NCI-H1930 (cell line): ENCODE measurements around the gene SEL1L.
"Not testable (repeated sequence)": the region's sequence is repeated elsewhere in the genome, so short reads cannot be mapped to it uniquely, and the experiment has no call there.

ENCODE experiments used
- DNase-seq, 2 experiments: peaks; one replicate each; lab custom pipeline; 2025; lab: John Stamatoyannopoulos, UW

The SEL1L gene

DNA sequence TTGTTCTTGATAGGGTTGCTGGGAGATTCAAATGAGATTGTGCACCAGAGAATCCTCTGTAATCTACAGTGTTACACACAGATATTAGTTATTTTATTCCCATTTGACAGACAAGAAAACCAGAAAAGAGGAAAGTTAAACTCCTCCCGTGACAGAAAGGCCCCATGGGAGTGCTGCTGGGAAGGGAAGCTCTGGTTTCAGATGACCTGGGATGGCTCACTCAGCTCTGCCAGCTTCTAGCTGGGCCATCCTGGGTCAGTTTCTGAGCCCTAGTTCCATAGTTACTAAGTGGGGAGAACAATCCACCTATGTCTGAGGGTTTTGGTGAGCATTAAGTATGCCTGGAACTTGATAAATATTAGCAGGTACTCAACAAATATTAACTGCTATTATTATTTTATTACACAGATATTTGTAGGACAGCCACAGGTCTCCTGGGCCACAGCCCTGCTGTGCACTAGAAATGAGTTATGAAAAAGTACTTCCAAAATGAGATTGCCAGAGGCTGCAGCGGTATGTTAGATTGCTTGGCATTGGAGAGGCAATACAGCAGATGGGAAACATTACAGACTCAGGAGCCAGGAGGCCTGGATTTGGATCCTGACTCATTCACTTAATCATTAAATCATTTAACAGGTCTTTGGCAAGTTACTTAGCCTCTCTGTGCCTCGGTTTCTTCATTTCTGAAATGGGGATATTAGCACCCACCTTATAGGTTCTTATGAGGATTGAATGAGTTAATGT lies 86.5 kb downstream of the SEL1L start:
- DNase-seq, result no peak

DNA sequence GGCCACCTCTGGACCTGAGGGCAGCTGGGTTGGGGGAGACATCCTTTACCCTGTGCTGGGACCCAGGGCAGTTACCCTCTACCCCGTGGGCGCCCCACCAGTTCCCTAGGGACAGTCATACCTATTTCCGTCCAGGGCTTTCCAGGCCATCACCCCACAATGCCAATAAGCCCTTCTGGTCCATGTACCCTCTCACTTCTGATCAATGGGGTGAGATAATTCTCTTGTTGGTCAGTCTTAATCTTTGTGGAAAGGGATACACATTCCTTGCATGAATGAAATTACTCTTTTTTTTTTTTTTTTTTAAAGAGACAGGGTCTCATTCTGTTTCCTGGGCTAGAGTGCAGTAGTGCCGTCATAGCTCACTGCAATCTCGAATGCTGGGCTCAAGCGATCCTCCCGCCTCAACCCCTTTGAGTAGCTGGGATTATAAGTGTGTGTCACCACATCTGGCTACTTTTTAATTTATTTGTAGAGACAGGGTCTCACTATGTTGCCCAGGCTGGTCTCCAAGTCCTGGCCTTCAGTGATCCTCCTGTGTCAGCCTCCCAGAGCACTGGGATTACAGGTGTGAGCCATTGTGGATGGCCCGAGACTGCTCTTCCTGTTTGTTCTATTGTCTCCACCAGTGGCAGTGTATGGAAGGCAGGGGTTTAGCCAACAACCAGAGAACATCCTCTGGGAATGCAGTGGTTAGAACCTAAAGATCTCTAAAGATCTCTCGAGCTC lies 87.2 kb downstream of the SEL1L start:
- DNase-seq, result no peak

DNA sequence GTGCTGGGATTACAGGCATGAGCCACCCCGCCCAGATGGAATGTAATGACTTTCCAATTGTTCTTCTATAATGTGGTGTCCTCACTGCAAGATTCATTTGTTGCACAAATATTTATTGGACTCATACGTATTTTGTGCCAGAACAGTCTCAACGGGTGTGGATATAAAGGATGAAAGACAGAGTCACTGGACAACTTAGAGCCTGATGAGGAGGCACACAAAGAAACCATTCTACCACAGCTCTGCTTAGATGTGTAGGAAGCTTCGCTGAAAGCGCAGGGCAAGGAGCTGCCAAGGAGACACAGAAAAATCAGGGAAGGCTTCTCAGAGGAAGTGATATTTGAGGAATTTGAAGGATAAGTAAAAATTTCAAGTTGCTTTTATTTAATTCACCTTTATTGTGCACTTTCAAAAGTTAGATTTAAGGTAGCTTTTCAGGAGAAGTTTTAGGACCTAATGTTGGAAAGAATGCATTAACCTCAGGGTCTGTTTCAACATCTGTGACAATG lies 92.0 kb downstream of the SEL1L start:
- DNase-seq, result no peak

- no peak for DNase-seq
Measured at GRCh38 chr14:81440041-81440440, 93.6 kb downstream of the SEL1L start.

GRCh38 chr14:81437244-81437643 lies 96.4 kb downstream of the SEL1L start:
- DNase-seq, result no peak

- peak; percentile 55 to 87 for DNase-seq
Measured at GRCh38 chr14:81436296-81437138, 97.1 kb downstream of the SEL1L start.

- DNase-seq, result peak; percentile 21 to 52
Measured at GRCh38 chr14:81435391-81436295, 98.0 kb downstream of the SEL1L start.

GRCh38 chr14:81435048-81435390 lies 98.6 kb downstream of the SEL1L start:
- DNase-seq, result no peak

DNA sequence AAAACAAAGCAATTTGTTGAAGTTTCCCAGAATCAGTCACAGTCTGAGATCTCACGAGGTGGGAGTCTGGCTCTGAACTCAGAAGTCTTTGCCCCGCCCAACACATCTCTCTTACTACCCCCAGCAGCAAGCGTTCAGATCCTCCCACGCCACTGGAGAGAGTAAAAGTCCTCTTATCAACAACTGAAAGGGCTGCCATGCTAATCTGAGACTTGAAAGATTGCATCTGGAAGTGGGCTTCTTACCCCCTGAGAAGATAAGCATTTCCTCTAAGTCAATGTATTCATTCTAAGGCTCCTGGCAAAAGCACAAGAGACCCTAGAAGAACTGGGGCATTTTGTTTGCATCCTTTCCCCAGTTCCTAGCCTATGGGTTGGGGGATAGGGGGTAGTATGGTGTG lies 99.4 kb downstream of the SEL1L start:
- no peak for DNase-seq

GRCh38 chr14:81433378-81433777 lies 100.3 kb downstream of the SEL1L start:
- no peak for DNase-seq

DNA sequence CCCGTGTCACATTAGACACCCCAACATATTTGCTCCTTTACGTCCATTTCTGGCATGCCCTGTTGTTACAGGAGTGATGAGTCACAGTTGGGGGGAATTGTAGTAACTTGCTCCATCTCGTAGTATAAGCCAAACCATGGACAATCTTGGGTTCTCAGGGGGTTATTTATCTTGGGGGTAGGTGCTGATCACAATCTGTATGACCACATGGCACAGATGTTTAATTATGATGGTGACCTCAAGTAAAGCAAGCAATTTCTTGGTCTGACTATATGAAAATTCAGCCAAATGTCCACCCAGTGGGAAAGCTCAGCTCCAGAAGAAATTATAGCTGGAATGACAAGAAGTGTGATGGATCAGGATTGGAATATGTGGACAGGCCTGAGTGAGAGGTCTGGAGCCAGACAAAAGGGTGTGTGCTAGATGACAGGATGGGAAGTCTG lies 101.4 kb downstream of the SEL1L start:
- DNase-seq, result no peak

DNA sequence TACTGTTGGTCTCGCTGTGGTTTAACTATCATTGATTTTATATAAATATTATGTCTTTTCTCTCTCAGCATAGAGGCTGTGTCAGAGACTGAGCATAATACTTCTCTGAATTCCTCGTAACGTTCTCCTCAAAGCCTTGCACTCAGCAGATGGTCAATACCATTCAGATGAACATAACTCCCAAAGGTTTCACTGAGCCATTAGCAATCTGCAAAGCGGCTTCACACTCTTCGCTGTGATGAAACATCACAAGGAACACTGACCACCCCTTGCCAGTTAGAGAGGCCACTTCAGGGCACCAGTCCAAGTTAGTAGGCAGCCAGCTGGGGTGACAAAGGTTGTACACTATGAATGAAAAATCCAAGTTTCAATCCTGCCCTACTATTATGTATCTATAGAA lies 103.4 kb downstream of the SEL1L start:
- no peak for DNase-seq

DNA sequence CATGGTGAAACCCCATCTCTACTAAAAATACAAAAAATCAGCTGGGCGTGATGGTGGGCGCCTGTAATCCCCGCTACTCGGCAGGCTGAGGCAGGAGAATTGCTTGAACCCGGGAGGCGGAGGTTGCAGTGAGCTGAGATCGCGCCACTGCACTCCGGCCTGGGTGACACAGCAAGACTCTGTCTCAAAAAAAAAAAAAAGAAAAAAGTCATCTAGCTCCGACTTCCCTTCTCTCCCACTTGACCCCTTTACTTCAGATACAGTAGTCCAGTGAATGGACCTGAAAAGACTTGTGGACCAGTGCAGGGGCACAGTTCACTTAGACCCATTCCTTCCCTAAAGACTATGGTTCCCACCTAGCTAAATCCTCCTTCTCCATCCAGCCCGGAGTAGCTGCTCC lies 103.9 kb downstream of the SEL1L start:
- DNase-seq, result not testable (repeated sequence)

- DNase-seq, result no peak
Measured at GRCh38 chr14:81429028-81429427, 104.6 kb downstream of the SEL1L start.

- no peak for DNase-seq
Measured at GRCh38 chr14:81427348-81428058, 106.2 kb downstream of the SEL1L start.

GRCh38 chr14:81423504-81423903 lies 110.1 kb downstream of the SEL1L start:
- DNase-seq, result no peak
